Esophagus muscularis mucosa (tissue), 4 donors: Measurements from ENCODE around the gene CHCHD6.

Experiments
- CTCF ChIP-seq, 3 experiments: fragments of 200-600 bp in 2 of 3; fragments of 450-650 bp in 1 of 3; sonication (generic) in 2 of 3; IDR thresholded peaks; one replicate each; pipeline ENCODE4 v1.5.1; 2017 to 2019; ENCODE audit warnings: antibody characterized with exemption in 3 of 3, mild to moderate bottlenecking in 2 of 3, moderate library complexity in 1 of 3
- EP300 ChIP-seq: sonication (generic); formaldehyde crosslinking; IDR thresholded peaks from one replicate; pipeline ENCODE4 v1.6.1; 2017; ENCODE audit warnings: antibody characterized with exemption
- POLR2A ChIP-seq: fragments of 450-650 bp; IDR thresholded peaks from one replicate; pipeline ENCODE4 v1.6.1; 2017; ENCODE audit warnings: antibody characterized with exemption, moderate library complexity, mild to moderate bottlenecking, low read depth

- TF ChIP-seq EP300: no peak
- no peak for TF ChIP-seq POLR2A
- TF ChIP-seq CTCF (IDR thresholded peaks at IDR 0.05): no peak
Observed at GRCh38 chr3:126925411-126926171, 221.6 kb downstream of the CHCHD6 start.
